Sigmoid colon (tissue), 4 donors: ENCODE measurements around the gene FEV.

ENCODE experiments used
- POLR2A ChIP-seq, 2 donors: fragments of 450-650 bp; IDR thresholded peaks; one replicate each; pipeline ENCODE4 v1.6.1; 2016; ENCODE audit warnings: antibody characterized with exemption in 2 of 2, mild to moderate bottlenecking in 2 of 2, moderate library complexity in 2 of 2
- POLR2AphosphoS5 ChIP-seq, 4 donors: sonication (generic); formaldehyde crosslinking; IDR thresholded peaks; one replicate each; pipeline ENCODE4 v1.6.1; 2017; ENCODE audit warnings: antibody characterized with exemption in 4 of 4
- TF ChIP-seq, protein P1 (sequence below), 4 experiments: fragments of 450-650 bp in 3 of 4; fragments of 200-600 bp in 1 of 4; IDR thresholded peaks; one replicate each; pipeline ENCODE4 v1.5.1; 2016 to 2019; ENCODE audit warnings: antibody characterized with exemption in 4 of 4, mild to moderate bottlenecking in 3 of 4, moderate library complexity in 2 of 4

DNA sequence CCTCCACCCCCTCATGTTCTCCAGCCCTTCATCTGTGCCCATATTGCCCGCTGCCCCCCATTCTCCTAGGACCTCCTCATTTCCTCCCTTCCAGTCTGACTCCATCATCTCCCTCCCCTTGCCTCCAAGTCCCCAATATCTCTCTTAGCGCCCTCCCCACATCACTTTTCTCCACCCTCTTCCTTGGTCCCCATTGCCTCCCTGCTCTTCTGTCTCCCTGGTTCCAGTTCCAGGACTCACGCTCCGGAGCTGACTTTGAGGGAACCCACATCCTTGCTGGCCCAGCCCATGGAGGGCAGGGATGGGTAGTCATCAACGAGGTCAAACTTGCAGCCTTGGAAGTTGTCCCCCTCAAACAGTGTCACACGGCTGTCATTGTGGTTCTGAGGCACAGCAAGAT lies 5.6 kb upstream of the FEV start:
- no peak for TF ChIP-seq POLR2AphosphoS5 (IDR thresholded peaks at IDR 0.05)
- TF ChIP-seq, protein P1, sequence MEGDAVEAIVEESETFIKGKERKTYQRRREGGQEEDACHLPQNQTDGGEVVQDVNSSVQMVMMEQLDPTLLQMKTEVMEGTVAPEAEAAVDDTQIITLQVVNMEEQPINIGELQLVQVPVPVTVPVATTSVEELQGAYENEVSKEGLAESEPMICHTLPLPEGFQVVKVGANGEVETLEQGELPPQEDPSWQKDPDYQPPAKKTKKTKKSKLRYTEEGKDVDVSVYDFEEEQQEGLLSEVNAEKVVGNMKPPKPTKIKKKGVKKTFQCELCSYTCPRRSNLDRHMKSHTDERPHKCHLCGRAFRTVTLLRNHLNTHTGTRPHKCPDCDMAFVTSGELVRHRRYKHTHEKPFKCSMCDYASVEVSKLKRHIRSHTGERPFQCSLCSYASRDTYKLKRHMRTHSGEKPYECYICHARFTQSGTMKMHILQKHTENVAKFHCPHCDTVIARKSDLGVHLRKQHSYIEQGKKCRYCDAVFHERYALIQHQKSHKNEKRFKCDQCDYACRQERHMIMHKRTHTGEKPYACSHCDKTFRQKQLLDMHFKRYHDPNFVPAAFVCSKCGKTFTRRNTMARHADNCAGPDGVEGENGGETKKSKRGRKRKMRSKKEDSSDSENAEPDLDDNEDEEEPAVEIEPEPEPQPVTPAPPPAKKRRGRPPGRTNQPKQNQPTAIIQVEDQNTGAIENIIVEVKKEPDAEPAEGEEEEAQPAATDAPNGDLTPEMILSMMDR (IDR thresholded peaks at IDR 0.05): no peak
- no peak for TF ChIP-seq POLR2A (IDR thresholded peaks at IDR 0.05)
